ENCODE data around the gene PIWIL4.

PIWIL4 gene

GRCh38 chr11:94586978-94587377, 19.8 kb downstream of the PIWIL4 start:
- H3K27ac ChIP-seq = no peak overlapping the region
- ChIA-PET POLR2A (ENCODE audit: low non-redundant PET) (no interaction called here), CTCF (interaction anchor here (0.6 kb wide), 1 partner anchor 910 kb away, joined by 3 read pairs; no protein-coding TSS in a partner anchor)
- TF ChIP-seq, protein P1, sequence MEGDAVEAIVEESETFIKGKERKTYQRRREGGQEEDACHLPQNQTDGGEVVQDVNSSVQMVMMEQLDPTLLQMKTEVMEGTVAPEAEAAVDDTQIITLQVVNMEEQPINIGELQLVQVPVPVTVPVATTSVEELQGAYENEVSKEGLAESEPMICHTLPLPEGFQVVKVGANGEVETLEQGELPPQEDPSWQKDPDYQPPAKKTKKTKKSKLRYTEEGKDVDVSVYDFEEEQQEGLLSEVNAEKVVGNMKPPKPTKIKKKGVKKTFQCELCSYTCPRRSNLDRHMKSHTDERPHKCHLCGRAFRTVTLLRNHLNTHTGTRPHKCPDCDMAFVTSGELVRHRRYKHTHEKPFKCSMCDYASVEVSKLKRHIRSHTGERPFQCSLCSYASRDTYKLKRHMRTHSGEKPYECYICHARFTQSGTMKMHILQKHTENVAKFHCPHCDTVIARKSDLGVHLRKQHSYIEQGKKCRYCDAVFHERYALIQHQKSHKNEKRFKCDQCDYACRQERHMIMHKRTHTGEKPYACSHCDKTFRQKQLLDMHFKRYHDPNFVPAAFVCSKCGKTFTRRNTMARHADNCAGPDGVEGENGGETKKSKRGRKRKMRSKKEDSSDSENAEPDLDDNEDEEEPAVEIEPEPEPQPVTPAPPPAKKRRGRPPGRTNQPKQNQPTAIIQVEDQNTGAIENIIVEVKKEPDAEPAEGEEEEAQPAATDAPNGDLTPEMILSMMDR (conservative IDR thresholded peaks at IDR 0.05; ENCODE audit: low read depth) = no peak
- DNase-seq (ENCODE audit: low spot score) = no peak

- TF ChIP-seq, protein P1 (conservative IDR thresholded peaks at IDR 0.05; ENCODE audit: low read depth) = no peak
- DNase-seq (ENCODE audit: low spot score) = no peak
- POLR2A ChIA-PET (ENCODE audit: low non-redundant PET) = no interaction called here
- CTCF ChIA-PET = interaction anchor here (0.6 kb wide), 3 partner anchors 54 to 1125 kb away, joined by 3 to 4 read pairs (median 3); no protein-coding TSS in a partner anchor
- H3K27ac ChIP-seq = no peak overlapping the region
These were observed 21.3 kb downstream of the PIWIL4 start for GRCh38 chr11:94588366-94588942.

- DNase-seq (ENCODE audit: low spot score) = no peak
- CTCF ChIA-PET = no interaction called here
- POLR2A ChIA-PET (ENCODE audit: low non-redundant PET) = no interaction called here
- TF ChIP-seq, protein P1 (conservative IDR thresholded peaks at IDR 0.05; ENCODE audit: low read depth) = no peak
- H3K27ac ChIP-seq = no peak overlapping the region
These were observed 23.3 kb downstream of the PIWIL4 start for GRCh38 chr11:94590352-94591041.

- ChIA-PET POLR2A (ENCODE audit: low non-redundant PET) (no interaction called here), CTCF (no interaction called here)
- TF ChIP-seq, protein P1 (conservative IDR thresholded peaks at IDR 0.05; ENCODE audit: low read depth) = no peak
- no peak overlapping the region for H3K27ac ChIP-seq
- DNase-seq (ENCODE audit: low spot score) = no peak
These were observed 25.9 kb downstream of the PIWIL4 start for GRCh38 chr11:94593030-94593429.

DNA sequence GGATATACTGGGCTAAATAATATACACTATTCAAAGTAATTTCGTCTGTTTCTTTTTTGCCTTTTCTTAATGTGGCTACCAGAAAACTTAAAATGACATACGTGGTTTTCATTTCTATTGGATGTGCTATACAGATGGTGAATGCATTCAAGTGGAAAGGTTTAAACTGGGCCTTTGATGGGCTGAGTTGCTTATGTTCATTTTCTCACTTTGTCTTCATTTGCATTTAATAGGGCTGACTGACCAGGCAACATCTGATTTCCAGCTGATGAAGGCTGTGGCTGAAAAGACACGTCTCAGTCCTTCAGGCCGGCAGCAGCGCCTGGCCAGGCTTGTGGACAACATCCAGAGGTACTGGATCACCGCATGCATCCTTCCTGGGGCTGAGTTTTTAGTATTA, 27.9 kb downstream of the PIWIL4 start:
- no peak for DNase-seq (ENCODE audit: low spot score)
- POLR2A ChIA-PET (ENCODE audit: low non-redundant PET) = no interaction called here
- TF ChIP-seq, protein P1 (conservative IDR thresholded peaks at IDR 0.05; ENCODE audit: low read depth) = no peak
- CTCF ChIA-PET = no interaction called here
- H3K27ac ChIP-seq = no peak overlapping the region

DNA sequence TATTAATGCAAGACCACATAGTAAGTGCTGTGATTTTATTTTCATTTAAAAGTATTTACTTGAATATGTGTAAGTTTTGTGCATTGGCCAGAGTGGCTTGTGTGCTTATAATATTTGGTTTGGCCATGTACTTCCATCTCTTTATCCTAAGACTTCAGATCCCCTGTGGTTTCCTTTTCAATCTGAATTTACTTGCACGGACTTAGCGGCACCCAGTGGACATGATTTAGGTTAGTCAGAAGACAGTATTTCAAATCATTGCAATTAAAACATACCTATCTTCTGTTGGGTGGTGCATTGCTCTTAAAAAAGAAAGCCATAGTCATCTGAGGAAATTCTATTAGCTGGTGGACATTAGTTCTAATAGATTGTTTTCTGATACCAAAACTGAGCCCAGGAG, 30.7 kb downstream of the PIWIL4 start:
- POLR2A ChIA-PET (ENCODE audit: low non-redundant PET) = no interaction called here
- TF ChIP-seq, protein P1 (conservative IDR thresholded peaks at IDR 0.05; ENCODE audit: low read depth) = no peak
- DNase-seq (ENCODE audit: low spot score) = no peak
- CTCF ChIA-PET = interaction anchor here (1.2 kb wide), 1 partner anchor 702 kb away, joined by 3 read pairs; no protein-coding TSS in a partner anchor
- no peak overlapping the region for H3K27ac ChIP-seq

All from RWPE1 (cell line).